Gastrocnemius medialis (tissue), 4 donors: ENCODE data around the gene HPN. TPM values are rescaled to one million over a fixed set of nuclear protein-coding genes. Genes with fewer than 3 reads are reported as not detected.

ENCODE experiments used
- ATAC-seq, 2 donors: fragments of 150-250 bp; one replicate each; pipeline ENCODE4 v1.9.1; 2016
- DNase-seq, 2 donors: peaks; one replicate each; pipeline ENCODE4 v3.0.0-alpha.2; 2019
- H3K27ac ChIP-seq, 4 donors: fragments of 200-600 bp; sonication (generic); 1 replicate in 1 of 4; 2 replicates in 3 of 4; pipeline ENCODE4 v1.5.1; 2016 to 2018; ENCODE audit warnings: mild to moderate bottlenecking in 2 of 4, moderate library complexity in 1 of 4
- H3K27me3 ChIP-seq, 3 donors: fragments of 200-600 bp; sonication (generic) in 2 of 3; 1 replicate in 1 of 3; 2 replicates in 2 of 3; pipeline versions ENCODE4 v1.5.1 to v1.6.0; 2016 to 2019; ENCODE audit warnings: mild to moderate bottlenecking in 1 of 3, moderate library complexity in 1 of 3
- H3K36me3 ChIP-seq, 2 donors: fragments of 200-600 bp; sonication (generic) in 1 of 2; one replicate each; pipeline ENCODE4 v1.5.1; 2017 to 2018
- H3K4me1 ChIP-seq, 2 donors: fragments of 200-600 bp; sonication (generic) in 1 of 2; one replicate each; pipeline ENCODE4 v1.5.1; 2016 to 2017; ENCODE audit warnings: mild to moderate bottlenecking in 2 of 2
- H3K4me3 ChIP-seq, 4 donors: fragments of 200-600 bp; sonication (generic) in 3 of 4; 1 replicate in 1 of 4; 2 replicates in 3 of 4; pipeline ENCODE4 v1.5.1; 2016 to 2019; ENCODE audit warnings: mild to moderate bottlenecking in 2 of 4
- H3K9me3 ChIP-seq, 3 donors: fragments of 200-600 bp; sonication (generic) in 2 of 3; 1 replicate in 1 of 3; 2 replicates in 2 of 3; pipeline ENCODE4 v1.5.1; 2016 to 2019
- CTCF ChIP-seq, 5 experiments: fragments of 450-650 bp in 3 of 5; fragments of 200-600 bp in 2 of 5; sonication (generic) in 2 of 5; IDR thresholded peaks in 4 of 5; conservative IDR thresholded peaks in 1 of 5; 1 replicate in 4 of 5; 2 replicates in 1 of 5; pipeline ENCODE4 v1.5.1; 2016 to 2019; ENCODE audit warnings: antibody characterized with exemption in 5 of 5, mild to moderate bottlenecking in 3 of 5, moderate library complexity in 3 of 5
- POLR2A ChIP-seq, 2 donors: fragments of 450-650 bp; IDR thresholded peaks; one replicate each; pipeline ENCODE4 v1.6.1; 2017; ENCODE audit warnings: antibody characterized with exemption in 2 of 2, mild to moderate bottlenecking in 2 of 2, moderate library complexity in 2 of 2
- in situ Hi-C, 4 donors: fragments of 200-750 bp; cut with MboI; loops; one replicate each; pipeline versions ENCODE4 v1.15.0 to v1.8.0; 2017; ENCODE audit warnings: low sequenced_read_pairs in 4 of 4
- intact Hi-C: fragments of 100-400 bp; cut with DNase I; formaldehyde crosslinking; loops from one replicate; pipeline ENCODE4 v1.15.1; 2023; ENCODE audit warnings: low total_unique reads
- total RNA-seq, 4 donors: library from RNA; depleted of rRNA; stranded (reverse); fragments of >200 nt; gene quantifications; one replicate each; pipeline versions ENCODE4 v1.1.0 to v1.2.3, GENCODE V29; 2016

HPN gene
- total RNA-seq, 4 donors from 2014 or later: 9.1 to 24.0 (median 17.1) TPM

GRCh38 chr19:35105047-35105410 is 63.5 kb downstream of the HPN start:
- in situ Hi-C loops (no loop called here), intact Hi-C loops (no loop called here)
- no peak for DNase-seq
- no peak for ATAC-seq
- no peaks in the 10 kb centered on the region for H3K36me3 ChIP-seq
- no peaks in the 10 kb centered on the region for H3K9me3 ChIP-seq
- TF ChIP-seq POLR2A (IDR thresholded peaks at IDR 0.05) (no peak), CTCF (IDR thresholded peaks at IDR 0.05 in 4 of 5, conservative IDR thresholded peaks at IDR 0.05 in 1 of 5) (no peak)
- H3K27me3 ChIP-seq: no peaks in the 10 kb centered on the region
- H3K4me3 ChIP-seq: no peak overlapping the region
- H3K27ac ChIP-seq: no peak overlapping the region
- peaks cover 6 to 16% of the 10 kb centered on the region in 2 donors for H3K4me1 ChIP-seq

GRCh38 chr19:35105411-35106290 is 64.1 kb downstream of the HPN start:
- DNase-seq: no peak
- Histone ChIP-seq H3K9me3 (no peaks in the 10 kb centered on the region), H3K4me3 (no peak overlapping the region), H3K27ac (peak overlapping the region in 2 of 4 donors; percentile 47 to 61), H3K27me3 (no peaks in the 10 kb centered on the region), H3K36me3 (no peaks in the 10 kb centered on the region), H3K4me1 (peaks cover 6 to 16% of the 10 kb centered on the region in 2 donors)
- in situ Hi-C loops: no loop called here
- no peak for ATAC-seq
- intact Hi-C loops: no loop called here
- TF ChIP-seq CTCF (IDR thresholded peaks at IDR 0.05 in 4 of 5, conservative IDR thresholded peaks at IDR 0.05 in 1 of 5) (no peak), POLR2A (IDR thresholded peaks at IDR 0.05) (no peak)

- peaks cover 6 to 16% of the 10 kb centered on the region in 2 donors for H3K4me1 ChIP-seq
- TF ChIP-seq POLR2A (IDR thresholded peaks at IDR 0.05) (no peak), CTCF (IDR thresholded peaks at IDR 0.05 in 4 of 5, conservative IDR thresholded peaks at IDR 0.05 in 1 of 5) (no peak)
- in situ Hi-C loops (no loop called here), intact Hi-C loops (no loop called here)
- H3K9me3 ChIP-seq: no peaks in the 10 kb centered on the region
- DNase-seq: peak; percentile 46 to 75
- no peaks in the 10 kb centered on the region for H3K36me3 ChIP-seq
- H3K4me3 ChIP-seq: no peak overlapping the region
- no peaks in the 10 kb centered on the region for H3K27me3 ChIP-seq
- ATAC-seq: peak in 1 of 2 donors; percentile 47
- H3K27ac ChIP-seq: peak overlapping the region in 2 of 4 donors; percentile 47 to 61
These were observed 64.7 kb downstream of the HPN start for GRCh38 chr19:35106291-35106583.

- Histone ChIP-seq H3K27me3 (no peaks in the 10 kb centered on the region), H3K9me3 (no peaks in the 10 kb centered on the region), H3K4me1 (peaks cover 6 to 16% of the 10 kb centered on the region in 2 donors), H3K27ac (peak overlapping the region in 2 of 4 donors; percentile 47 to 61), H3K4me3 (no peak overlapping the region), H3K36me3 (no peaks in the 10 kb centered on the region)
- TF ChIP-seq CTCF (IDR thresholded peaks at IDR 0.05 in 4 of 5, conservative IDR thresholded peaks at IDR 0.05 in 1 of 5) (no peak), POLR2A (IDR thresholded peaks at IDR 0.05) (no peak)
- in situ Hi-C loops (no loop called here), intact Hi-C loops (no loop called here)
- ATAC-seq (no peak), DNase-seq (no peak)
These were observed 65.5 kb downstream of the HPN start for GRCh38 chr19:35106898-35107541.
